GM10847 (cell line): ENCODE results near the gene YKT6.

Experiments used
- POLR2A ChIP-seq: IDR thresholded peaks from 2 replicates; pipeline ENCODE4 v1.6.1; 2011; ENCODE audit not compliant: insufficient read length; ENCODE audit errors: extremely low read depth

The YKT6 gene

DNA sequence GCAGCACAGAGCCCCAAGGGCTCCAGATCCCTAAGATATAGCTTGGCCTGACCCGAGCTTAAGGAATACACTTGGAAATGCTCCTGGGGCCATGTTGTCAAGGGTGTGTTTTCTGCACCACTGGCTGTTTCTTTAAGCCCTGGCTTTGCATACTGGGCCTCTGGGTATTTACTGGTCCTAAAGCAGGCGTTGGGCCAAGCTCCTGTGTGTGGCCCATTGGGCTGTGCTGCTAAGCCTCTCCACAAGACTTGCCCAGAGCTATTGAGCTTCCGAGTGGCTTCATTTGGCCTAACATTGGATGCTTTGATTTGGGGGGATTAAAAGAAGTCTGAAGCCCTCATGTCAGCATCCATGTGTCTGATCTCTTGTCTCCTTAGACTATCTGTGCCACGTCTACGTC is 5.2 kb downstream of the YKT6 start:
- TF ChIP-seq POLR2A, result no peak

GRCh38 chr7:44208085-44208484 is 7.3 kb downstream of the YKT6 start:
- TF ChIP-seq POLR2A, result no peak

DNA sequence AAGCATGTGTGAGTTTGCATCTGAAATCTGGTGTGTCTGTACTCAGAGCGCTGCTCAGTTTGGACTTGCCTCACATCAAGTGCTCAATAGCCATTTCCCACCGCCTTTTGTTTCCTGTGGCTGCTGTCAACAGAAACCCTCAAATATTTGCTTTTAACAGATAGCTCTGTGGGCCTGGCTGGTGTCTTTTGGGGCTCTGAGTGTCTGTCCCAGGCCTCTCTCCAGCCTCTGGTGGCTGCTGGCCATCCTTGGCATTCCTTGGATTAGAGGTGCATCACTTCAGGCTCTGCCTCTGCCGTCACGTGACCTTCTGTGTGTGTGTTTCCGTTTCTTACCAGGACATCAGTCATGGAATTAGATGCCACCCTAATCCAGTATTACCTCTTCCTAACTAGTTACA is 9.3 kb downstream of the YKT6 start:
- no peak for TF ChIP-seq POLR2A

- TF ChIP-seq POLR2A, result no peak
Observed at GRCh38 chr7:44211126-44211675, 10.4 kb downstream of the YKT6 start.

DNA sequence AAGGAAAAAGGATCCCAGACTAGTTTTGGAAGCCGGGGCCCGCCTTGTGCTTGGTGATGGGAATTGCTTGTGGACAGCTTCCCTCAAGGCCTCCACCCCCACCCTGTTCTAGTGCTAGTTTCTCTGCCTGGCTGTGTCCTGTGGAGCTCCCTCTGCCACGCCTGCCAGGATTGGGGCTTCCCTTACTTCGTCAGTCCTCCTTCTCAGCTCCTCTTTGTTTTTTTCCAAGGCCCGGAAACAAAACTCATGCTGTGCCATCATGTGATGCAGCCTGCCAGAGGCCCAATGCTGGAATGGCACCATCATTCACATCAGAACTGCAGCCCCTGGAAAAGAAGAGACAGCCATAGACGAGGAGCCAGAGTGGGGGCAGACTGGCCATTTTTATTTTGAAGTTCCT is 11.2 kb downstream of the YKT6 start:
- no peak for TF ChIP-seq POLR2A

DNA sequence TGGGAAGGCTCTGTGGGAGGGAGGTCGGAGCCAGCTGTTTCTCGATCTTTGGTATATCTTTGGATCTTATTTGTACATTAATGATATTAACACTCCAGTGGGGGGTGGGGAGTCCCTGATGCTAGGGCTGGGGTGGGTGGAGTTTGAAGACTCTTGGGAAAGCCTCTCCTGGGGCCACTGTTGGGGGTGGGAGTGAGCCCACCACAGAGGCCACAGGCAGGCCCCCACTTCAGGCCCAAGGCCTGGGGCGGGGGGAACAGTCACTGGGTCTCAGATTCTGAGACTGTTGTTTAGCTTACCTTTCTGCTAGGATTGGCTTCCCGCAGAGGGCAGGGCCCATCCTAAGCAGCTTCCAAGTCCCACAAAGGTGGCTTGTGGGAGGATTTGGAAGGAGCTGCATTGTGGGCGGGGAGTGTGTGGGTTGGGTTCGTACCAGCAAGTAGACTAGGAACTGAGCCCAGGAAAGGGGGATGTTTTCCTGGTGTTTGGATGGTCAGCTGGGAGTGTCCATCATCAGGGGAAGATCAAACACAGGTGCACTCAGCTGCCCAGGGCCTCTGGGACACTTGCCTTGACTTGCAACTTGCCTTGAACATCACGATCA is 11.9 kb downstream of the YKT6 start:
- TF ChIP-seq POLR2A, result no peak

- TF ChIP-seq POLR2A, result no peak
Observed at GRCh38 chr7:44213206-44213876, 12.6 kb downstream of the YKT6 start.

DNA sequence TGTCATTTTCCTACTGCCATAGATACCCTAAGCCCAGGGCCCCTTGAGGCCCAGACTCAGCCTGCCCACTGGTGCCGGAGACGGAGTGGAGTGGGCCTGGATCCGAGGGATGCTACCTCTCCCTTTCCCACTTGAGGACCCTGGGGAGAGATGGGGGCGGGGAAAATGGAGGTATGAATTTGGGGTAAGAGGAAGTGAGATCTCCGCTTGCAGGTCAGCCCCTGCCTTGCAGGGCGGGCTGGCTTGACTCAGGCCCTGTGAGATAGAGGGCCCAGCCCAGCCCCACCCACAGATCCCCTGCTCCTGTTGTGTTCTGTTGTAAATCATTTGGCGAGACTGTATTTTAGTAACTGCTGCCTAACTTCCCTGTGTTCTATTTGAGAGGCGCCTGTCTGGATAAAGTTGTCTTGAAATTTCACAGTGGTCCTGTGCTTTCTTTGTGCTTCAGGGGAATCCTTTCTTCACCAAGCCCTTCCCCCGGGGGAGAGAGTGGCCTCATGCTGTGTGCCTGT is 13.2 kb downstream of the YKT6 start:
- no peak for TF ChIP-seq POLR2A

DNA sequence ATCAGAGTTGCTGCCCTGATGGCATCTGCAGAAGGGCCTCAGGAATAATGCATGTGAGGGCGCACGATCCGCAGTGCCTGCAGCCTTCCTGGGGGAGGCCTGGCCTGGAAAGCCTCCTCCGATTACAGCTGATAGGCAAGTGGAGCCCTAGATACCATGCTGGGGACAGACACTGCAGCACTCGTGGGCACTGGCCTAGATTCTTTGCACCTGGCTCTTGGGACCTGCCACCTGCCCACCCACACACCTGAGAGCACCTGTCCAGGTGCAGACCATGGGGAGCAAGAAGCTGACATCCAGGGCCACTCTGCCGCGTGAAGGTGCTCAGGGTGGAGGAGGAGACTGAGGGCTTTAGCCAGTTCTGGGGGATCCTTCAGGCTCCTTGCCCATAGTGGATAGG is 14.8 kb downstream of the YKT6 start:
- TF ChIP-seq POLR2A, result no peak

GRCh38 chr7:44216019-44216418 is 15.2 kb downstream of the YKT6 start:
- TF ChIP-seq POLR2A, result no peak

GRCh38 chr7:44216521-44217222 is 15.9 kb downstream of the YKT6 start:
- no peak for TF ChIP-seq POLR2A

- TF ChIP-seq POLR2A, result no peak
Observed at GRCh38 chr7:44217223-44217714, 16.5 kb downstream of the YKT6 start.

- no peak for TF ChIP-seq POLR2A
Observed at GRCh38 chr7:44217852-44218402, 17.1 kb downstream of the YKT6 start.

DNA sequence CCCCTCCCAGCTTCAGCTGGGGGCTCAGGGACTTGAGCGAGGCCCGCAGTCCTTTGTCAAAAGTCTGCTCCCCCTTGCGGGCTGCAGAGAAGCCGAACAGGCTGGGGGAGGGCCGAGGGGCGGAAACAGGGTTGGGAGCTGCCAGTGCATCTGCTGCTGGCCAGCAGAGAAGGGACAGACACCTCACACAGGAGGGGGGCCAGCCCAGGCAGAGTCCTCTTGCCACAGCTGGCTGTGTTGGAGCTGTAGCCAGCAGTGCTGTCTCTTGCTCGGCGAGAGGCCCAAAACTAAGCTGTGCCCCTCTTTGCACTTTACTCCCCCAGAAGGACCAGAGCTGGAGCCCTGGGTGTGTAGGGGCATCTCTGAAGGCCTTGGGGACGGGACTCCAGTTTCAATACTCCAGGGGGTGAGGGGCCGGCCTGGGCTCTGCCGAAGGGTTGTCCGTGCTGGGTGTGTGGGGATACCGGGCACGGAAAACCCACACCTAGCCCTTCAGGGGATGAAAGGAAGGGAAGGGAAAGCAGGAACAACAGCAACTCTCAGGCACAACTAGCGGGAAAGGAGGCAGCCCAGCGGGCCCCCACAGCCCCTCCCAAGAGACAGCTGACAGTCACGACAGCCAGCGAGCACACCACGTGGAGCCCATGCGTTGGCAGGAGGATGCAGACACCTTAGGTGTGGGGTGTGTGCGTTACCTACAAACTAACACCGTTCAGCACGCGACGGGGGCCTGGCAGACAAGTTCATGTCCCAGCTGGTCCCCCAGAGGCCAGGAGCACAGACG is 17.8 kb downstream of the YKT6 start:
- no peak for TF ChIP-seq POLR2A
